ENCODE data around the gene P4HB.

Gene P4HB

DNA sequence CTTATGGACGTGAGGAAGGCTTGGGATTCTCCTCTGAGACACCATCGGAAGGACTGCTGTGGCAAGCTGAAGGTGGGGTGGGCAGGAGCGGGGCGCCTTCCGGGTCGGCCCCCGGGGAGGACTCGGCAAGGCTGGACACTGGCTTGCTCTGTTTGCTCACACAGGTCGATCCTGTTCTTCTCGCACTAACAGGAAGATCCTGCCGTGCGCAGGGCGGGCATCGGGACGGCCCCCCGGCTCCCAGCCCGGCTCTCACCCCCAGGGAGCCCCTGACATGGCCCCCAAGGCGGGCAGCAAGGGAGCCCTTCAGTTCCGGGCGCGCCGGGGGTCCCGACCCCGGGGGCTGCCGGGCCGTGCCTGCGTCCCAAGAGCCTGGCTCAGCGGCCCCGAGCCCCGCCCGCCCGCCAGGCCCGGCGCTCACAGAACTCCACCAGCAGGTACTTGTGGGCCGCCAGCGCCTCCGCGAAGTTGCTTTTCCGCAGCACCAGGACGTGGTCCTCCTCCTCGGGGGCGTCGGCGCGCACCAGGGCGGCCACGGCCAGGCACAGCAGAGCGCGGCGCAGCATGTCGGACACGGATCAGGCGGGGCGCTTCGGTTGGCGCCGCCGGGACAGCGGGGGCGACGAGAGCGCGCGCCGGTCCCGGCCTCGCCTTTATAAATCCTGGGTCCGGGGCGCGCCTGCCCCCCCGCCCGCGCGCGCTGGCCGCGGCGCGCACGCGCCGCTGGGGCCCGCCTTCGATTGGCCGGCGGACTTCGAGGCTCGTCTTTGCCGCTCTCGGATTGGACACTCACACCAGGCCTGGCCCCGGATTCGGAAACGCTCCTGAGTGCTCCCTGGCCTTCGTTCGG lies at the start of gene P4HB:
Gene P4HB, minus strand, starts transcription at position 630 of the 850 bp plus-strand sequence. Its CDS starts 64 bp downstream, at position 566.
- DNase-seq (ENCODE audit: low spot score): no peak

DNA sequence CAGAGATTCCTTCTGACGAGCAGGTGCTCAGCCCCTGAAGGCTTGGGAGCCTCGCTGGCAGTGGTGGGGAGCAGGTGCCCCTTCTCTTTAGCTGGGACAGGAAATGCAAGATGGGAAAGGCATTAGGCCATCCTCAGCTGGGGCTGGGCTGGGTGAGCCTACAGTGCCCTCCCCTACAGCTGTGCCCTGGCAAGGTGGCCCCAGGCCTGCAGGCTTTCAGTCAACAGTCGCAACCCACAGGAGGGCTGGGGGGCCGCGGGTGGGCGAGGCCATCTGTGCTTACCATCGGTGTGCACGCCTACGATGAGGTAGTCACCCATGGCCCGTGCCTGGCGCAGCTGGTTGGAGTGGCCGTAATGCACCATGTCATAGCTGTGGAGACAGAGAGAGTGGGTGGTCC lies 48.9 kb upstream of the P4HB start:
- DNase-seq (ENCODE audit: low spot score): no peak

DNA sequence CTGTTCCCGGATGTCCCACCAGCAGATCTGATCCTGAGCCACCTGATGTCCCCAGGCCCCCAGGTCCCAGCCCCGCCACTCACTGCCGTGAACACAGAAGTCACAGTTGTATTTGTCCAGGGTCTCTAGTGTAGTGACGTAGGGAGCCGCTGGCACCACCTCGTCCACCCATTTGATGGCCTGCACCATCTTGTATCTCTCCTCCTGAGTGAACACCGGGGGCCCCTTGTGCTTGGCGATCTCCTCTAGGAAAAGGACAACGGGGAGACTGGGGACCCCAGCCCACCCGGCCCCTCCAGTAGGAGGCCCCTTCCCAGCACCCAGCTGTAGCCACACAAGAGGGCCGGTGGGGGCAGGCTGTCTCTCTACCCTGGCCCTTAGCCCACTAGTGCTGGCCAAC lies 48.5 kb upstream of the P4HB start:
- DNase-seq (ENCODE audit: low spot score): no peak

DNA sequence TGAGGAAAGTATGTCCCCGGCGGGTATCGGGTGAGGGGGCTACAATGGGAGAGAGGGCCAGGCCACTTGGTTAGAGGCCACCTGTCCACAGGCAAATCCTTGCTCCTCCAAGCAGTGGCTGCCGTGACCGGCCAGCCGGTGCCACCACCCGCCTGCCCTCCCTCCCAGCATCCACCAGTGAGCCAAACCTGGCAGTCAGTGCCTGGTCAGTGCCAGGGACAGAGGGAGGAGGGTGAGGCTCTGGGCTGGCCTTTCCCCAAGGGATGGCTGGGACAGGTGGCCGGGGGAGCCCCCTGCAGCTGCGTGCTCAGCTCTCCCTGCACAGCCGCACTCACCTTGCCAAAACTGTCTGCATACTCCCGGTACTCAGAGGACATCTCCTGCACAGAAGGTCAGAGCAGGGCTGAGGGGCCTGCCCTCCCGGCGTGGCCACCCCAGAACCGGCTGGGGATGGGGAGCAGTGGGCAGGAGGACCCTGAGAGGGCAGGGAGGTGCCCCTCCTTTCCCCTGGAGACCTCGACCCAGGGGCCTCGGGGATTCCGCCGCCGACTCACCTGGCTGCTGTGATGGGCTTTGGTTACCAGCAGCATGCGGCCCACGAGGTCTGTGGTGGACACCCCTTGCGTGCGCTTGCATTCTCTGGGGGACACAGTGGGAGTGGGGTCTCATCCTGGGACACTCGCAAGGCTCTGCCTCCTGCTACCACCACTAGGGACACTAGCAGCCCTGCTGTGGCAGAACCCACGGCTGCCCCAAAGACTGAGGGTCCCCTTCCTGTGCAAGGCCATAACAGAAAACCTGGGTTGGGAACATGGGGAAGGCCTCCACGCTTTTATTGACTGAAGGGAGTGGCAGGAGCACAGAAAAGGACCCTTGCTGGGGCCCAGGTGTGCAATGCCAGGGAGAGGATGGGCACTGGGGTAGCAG lies 47.1 kb upstream of the P4HB start:
- no peak for DNase-seq (ENCODE audit: low spot score)

DNA sequence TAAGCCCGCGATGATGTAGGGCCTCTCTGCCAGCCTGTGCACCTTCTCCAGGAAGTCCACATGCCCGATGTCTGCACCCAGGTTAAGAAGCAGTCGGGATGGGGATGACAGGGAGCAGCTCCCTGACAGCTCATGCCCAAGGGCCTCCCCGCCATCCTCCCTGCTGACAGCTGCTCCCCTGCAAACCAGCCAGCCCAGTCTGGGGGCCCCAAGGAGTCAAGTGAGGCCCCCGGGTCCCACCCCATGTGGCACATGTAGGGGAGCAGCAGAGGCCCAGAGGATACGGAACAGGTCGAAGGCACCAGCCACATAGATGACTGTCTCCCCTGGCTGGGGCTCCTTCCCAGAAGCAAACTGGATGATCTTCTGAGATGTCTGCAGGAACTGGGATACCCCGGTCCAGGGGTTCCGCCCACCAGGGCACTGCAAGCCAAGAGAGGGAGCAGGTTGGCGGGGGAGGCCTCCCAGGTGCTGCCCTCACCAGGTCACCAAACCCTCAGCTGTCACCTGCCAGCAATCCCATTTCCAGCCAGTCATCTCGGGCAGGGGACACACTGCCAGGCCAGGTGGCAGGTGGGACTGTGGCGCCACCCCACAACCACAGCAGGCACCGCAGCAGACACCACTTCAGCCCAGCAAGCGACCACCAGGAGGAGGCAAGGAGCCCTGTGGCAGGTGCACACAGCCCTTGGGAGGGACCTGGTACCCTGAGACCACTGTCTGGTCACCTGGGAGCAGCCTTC lies 46.3 kb upstream of the P4HB start:
- DNase-seq (ENCODE audit: low spot score): peak; percentile 26

DNA sequence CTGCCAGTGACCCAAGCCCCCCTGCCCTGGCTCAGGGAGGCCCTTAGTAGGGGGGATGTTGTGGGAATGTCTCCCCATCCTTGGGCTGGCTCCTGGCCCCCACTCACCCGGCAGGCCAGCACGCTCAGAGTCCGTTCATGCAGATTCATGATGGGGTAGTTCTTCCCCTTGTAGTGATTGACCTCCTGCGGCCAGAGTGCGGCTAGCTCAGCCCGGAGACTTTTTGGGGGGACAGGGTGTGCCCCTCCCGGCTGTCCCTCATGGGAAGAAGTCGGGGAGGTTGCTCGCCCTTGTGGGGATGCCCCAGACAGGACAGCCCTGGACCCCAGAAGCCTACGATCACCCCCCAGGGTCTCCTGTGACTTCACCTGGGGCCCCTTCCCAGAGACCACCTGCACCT lies 45.7 kb upstream of the P4HB start:
- DNase-seq (ENCODE audit: low spot score): no peak

DNA sequence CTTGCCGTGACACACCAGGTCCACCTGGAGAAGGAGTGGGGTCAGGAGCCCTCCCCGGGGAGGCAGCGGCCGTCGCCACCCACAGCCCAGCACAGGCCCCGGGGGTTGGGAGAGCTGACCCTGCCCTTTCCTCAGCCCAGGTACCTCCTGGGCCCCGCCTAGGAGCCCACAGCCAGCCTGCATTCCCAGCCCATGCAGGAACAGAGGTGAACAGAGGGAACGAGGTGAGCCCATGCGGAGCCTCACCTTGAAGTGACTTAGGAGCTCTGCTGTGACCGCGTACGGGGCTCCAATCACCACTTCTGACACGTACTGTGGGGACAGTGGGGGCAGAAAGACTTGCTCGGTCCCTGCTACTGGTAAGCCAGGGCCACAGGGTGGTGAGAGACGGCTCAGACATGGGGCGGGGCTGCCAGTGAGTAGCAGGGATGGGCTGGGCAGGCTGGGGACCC lies 45.1 kb upstream of the P4HB start:
- DNase-seq (ENCODE audit: low spot score): no peak

DNA sequence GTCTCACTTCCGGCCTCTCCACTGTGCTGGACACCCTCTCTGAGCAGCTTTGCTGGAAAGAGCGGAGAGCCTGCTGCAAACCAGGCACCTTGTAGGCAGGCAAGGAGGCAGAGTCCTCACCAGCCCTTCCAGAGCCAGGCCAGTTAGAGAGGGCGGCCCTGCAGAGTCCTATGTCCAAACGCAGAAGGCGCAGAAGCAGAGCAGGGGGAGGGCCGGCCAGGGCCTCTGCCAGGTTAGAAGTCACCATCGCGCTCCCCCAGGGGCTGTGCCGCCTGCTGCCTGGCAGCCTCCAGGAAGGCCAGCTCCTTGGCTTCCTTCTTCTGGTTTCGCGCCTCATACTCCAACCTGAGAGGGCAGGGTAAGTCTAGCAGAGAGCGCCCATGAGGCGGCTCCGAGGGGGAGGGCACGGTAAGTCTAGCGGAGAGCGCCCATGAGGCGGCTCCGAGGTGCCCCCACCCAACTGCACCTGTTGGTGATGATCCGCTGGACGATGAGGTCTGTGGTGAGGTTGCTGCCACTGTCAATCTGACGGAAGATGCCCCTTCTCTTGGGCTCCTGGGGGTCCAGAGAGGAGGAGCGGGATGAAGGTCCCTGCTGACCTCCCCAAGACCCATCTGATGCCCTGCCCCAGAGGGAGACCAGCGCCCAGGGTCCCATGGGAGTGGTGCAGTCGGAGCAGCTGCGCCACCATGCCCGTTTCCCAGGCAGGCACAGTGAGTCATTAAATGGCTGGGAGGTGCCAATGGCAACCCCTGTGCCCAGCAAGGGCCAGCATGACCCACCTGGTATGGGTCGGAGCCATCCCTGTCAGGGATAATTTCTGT lies 44.5 kb upstream of the P4HB start:
- no peak for DNase-seq (ENCODE audit: low spot score)

DNA sequence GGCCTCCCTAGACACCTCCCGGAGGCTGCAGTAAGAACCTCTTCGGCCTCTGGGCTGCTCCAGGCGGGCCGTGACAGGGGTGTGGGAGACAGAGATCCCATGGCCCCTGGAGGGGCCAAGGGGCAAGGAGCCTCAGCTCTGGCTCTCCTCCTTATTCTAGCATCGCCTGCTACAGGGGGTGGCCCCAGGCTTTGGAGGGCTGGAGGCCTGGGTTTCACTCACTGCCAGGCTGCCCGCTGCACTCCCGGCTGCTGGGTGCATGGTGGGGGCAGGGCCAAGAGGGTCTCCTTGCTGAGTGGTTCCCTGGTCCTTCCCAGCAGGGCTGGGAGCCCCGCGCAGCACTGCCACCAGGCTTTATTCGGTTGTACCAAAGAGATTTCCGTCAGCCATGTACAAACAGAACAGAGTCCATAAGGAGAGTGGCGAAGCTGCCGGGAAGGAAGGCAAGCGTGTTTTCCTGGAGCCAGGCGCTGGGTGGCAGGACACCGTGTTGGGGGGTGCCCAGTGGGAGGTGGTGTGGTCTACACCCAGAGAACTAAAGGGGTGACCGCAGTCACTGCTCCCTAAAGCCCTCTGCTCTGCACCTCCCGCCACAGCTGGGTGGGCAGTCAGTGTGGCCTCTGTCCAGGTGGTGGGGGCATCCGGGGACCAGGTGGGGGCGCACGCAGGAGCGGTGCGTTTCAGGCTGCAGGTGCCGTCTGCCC lies 43.7 kb upstream of the P4HB start:
- DNase-seq (ENCODE audit: low spot score): no peak

DNA sequence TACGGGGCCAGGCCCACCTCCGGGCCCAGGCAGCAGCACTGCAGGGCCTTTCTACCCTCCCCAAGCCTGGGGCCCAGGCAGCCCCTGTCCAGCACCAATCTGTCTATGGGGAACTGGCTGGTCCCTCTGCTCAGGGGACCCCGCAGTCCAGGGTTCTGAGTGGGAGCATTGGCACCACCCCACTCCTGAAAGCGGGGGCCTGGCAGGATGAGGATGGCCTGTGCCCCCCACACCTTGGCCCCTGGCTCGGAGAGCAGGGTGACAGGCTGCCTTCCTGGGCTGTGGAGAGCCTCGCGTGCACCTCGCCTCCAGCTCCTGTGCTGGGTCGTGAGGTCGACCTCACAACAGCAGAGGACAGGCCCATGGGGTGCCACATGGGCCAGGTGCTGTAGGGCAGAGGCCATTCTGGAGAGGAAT lies 43.1 kb upstream of the P4HB start:
- no peak for DNase-seq (ENCODE audit: low spot score)

DNA sequence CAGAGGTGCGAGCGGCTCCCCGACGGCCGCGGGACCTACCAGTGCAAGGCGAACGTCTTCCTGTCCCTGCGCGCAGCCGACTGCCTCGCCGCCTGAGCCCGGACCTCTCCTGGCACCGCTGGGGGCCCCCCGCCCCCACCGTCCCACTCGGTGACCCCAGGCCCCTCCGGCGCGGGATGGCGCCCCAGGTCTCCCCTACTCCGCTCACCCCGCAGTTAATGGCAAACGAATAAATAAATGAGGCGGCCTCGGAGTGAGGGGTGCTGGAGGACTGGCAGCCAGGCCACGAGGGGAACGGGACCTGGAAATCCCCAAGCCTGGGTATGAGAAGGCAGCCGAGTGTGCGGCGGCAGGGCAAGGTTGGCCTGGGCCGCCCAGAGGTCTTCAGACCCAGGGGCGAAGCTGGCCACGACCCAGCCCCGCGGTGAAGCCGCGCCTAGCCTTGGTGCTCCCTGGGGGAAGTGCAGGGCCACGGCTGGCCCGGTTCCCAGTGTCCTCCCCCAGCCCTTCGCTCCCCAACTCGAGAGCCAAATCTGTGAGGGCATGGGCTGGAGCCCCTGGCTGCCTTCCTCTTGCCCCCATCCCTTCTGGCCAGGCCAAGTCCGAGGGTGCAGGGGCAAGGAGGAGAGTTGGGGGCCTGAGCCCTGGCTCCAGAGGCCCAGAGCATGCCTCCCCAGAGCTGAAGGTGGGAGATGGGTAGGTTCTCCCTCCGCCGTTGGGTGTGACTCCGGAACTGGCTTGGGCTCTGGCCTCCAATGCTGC lies 42.5 kb upstream of the P4HB start:
- DNase-seq (ENCODE audit: low spot score): no peak

DNA sequence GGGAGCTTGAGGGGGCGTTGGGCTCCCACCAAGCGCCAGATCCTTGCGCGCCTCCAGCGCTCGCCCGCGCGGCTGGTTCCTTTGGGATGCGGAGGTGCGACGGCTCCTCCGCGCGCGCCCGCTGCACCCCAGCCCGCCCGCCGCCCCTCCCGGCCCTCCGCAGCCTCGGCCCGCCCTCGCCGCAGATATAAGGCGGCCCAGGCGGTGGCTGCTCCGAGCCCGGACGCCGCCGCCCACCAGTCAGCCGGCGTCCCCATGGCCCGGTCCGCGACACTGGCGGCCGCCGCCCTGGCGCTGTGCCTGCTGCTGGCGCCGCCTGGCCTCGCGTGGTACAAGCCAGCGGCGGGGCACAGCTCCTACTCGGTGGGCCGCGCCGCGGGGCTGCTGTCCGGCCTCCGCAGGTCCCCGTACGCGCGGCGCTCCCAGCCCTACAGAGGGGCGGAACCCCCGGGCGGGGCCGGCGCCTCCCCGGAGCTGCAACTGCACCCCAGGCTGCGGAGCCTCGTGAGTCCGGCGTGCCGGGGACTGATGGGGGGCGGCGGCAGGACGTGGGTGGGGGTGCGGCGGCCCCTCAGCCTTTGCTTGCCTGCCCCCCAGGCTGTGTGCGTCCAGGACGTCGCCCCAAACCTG lies 41.8 kb upstream of the P4HB start, which contains the start of gene NPB:
Gene NPB, plus strand, starts transcription at position 216 of the 630 bp plus-strand sequence. Its CDS starts 40 bp downstream, at position 256.
- peak; percentile 43 for DNase-seq (ENCODE audit: low spot score)

DNA sequence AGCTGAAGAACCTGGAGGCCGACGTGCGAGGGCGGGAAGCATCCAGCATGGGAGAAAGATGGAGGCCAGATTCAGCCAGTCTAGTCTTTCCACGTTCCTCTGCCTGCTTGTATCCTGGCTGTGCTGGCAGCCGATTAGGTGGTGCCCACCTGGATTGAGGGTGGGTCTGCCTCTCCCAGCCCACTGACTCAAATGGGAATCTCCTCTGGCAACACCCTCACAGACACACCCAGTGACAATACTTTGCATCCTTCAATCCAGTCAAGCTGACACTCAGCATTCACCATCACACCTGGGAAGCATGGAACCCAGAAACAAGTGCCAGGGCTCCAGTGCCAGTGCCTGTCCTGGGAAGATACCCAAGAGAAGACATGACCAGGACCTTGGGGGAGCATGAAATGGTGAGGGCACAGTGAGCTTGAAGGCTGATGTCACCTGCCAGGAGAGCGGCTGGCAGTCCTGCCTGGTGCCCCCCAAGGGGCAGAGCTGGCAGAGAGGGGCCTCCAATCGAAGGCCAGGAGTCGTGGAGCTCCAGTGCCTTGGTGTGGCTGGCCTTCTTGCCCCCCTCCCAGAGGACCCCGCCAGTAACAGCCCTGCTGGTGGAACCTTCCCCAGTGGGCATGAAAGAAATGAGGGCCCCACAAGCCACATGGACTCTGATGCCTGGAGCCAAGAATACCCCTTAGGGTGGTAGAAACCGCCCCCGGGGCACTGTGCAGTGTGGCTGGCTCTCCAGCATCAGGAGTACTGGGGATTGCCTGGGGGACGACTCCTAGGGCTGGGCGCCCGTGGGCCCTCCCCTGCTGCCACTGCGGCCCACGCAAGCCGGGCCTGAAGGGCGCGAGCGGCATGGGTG lies 41.1 kb upstream of the P4HB start:
- no peak for DNase-seq (ENCODE audit: low spot score)

DNA sequence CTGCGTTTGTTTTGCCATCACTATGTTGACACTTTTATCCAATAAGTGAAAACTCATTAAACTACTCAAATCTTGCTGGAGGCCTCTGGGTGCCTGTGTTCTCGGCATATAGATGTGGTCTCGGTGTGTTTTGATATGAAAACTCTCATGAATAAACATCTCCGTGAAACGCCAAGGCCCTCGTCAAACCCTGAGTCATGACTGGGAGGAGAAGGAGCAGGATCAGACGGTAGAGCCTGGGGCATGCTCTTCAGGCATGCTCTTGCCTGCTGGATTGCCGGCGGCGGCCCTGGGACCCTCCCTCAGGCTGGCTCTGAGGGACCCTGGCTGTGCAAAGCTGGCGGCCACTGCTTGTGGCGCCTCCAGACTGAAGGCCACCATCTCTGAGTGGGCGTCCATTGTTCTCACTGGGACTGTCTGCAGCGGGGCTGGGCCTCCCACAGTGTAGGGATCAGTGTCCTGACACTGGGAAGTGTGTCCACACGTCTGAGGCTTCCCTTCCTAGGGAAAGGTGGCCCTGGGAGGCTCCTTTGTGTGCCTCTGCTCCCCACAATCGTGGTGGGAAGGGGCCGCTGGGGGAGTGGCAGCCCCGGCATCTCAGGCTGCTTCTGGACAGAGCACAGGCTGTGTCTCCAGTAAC lies 40.0 kb upstream of the P4HB start:
- no peak for DNase-seq (ENCODE audit: low spot score)

DNA sequence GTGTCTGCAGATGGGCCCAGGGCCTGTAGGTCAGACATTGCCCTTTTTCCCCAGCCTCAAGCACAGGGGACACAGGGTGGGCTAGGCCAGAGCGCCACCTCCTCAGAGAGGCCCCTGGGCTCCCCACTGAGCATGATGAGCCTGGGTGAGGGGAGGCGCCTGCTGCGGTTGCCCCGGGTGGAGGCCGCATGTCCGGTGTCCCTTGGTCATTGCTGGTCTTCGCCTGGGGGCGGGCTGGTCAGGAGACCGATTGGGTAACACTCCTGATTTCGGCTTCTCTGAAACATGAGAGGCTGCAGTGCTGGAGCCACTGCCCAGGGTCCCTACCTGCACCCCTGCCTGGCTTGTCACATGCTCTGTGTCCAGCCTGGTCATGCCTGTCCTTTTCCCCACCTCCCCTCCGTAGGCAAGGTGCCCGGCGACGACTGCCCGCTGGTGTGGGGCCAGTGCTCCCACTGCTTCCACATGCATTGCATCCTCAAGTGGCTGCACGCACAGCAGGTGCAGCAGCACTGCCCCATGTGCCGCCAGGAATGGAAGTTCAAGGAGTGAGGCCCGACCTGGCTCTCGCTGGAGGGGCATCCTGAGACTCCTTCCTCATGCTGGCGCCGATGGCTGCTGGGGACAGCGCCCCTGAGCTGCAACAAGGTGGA lies 39.3 kb upstream of the P4HB start:
- no peak for DNase-seq (ENCODE audit: low spot score)

DNA sequence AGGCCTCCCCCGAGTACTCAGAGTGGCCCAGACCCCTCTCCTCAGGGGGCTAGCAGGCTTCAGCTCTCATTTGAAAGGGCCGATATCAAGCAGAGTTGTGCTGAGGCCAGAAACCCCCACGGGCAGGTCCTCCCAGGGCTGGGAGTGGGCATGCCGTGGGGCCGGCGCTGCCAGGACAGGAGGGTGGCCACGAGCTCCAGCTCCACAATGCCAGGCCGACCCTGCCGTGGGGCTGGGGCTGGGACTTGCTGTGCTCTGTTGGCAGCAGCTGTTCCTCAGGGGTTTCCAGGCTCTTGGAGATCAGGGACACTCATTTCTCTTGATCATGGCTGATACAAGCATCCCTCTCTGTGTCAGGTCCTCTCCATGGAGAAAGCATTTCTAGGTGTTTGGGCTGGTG lies 38.5 kb upstream of the P4HB start:
- no peak for DNase-seq (ENCODE audit: low spot score)

Data from hematopoietic multipotent progenitor cell treated with erythropoietin and hydrocortisone succinate and interleukin-3 and kit ligand, for 17 days (in vitro differentiated cells).